Left renal cortex interstitium (tissue), 4 donors: ENCODE measurements around the gene BCL11B. TPM values are rescaled to one million over a fixed set of nuclear protein-coding genes. Genes with fewer than 3 reads are reported as not detected.
"Not testable (repeated sequence)": the region's sequence is repeated elsewhere in the genome, so short reads cannot be mapped to it uniquely, and the experiment has no call there.

Experiments
- DNase-seq, 4 donors: peaks; one replicate each; pipeline ENCODE4 v3.0.0-alpha.2; 2013; ENCODE audit warnings: low read depth in 4 of 4, low spot score in 2 of 4, missing footprints in 1 of 4
- polyA plus RNA-seq, 4 donors: library from polyadenylated mRNA; unstranded; fragments of 120-200 nt; gene quantifications; one replicate each; pipeline ENCODE4 v1.2.1, GENCODE V29; 2013; ENCODE audit not compliant: insufficient read length in 4 of 4

Gene BCL11B
- polyA plus RNA-seq, 4 donors: 1.7 to 2.9 (median 2.4) TPM

DNA sequence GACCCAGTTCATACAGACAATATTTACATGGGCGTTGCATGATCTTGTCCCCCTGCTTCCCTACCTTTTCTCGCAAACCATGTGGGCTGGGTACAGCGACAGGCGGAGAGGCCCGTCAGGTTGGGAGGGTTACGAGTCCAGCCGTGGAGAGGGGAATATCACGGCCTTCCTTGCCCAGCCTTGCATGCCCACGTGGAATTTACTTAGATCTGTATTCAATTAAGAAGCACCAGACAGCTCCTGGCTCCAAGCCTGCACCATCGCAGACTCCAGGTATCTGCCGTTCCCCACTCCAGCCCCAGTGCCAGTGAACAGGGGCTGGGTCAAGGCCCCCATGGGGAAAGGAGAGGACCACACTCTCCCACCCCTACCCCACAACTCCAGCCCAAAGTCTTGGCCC is 29.8 kb downstream of the BCL11B start:
- DNase-seq: no peak

DNA sequence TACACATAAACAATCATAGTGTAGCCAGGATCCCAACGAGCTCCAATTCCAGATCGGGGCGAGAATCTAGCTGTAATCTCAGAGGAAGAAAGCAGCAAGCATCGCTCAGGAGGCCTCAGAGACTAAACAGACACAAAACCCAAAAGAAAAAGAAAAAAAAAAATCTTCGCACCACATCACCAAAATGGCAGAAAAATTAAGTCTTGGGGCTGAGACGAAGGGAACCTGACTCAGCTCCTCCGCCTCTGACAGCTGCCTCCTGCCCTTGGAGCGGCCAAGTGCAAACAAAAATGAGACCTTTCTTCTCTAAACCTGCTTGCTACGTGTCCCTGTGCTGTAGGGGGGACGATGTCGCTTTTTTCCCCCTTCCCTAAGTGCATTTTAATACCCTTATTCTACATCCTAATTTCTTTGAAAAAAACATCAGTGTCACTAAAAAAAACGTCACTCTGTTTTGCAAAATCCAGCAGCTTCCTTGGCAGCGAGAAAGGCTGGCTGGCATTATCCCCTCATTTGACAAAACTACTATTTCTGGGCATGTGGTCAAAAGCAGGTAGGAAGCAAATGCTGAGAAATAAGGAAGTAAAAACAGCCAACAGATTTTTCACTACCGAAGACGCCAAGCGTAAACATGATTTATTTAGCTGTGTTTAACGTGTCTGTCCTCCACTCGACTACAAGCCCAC is 30.5 kb downstream of the BCL11B start:
- DNase-seq: no peak

DNA sequence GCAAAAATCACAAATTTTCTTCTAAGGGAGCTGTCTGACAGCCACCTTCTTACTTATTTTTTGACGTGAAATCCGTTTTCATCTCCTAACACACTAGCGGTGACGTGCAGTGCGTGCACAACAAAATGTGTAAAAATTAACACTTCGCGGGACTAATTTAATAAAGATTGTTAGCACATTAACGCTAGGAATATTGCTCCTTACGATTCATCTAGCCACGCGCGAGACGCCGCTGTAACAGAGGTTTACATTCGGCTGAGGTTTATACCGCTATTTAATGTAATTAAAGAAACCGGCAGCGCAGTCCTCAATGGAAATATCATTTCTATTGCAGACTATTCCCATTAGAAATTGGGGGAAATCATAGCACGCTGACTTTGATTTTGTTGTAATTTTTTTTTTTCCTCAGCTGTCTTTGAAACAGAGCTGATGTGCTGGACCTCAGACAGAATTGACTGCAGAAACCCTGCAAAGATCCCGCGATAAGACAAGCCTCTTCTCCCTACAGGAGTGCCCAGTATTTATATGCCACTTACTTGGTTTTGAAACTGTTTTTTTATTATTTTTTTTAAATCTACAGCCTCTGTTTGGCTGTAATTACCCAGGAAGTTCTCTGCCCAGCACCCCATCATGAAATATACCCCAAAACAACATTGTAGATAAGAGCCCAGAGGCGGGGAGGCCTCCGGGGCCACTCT is 31.2 kb downstream of the BCL11B start:
- DNase-seq: no peak

DNA sequence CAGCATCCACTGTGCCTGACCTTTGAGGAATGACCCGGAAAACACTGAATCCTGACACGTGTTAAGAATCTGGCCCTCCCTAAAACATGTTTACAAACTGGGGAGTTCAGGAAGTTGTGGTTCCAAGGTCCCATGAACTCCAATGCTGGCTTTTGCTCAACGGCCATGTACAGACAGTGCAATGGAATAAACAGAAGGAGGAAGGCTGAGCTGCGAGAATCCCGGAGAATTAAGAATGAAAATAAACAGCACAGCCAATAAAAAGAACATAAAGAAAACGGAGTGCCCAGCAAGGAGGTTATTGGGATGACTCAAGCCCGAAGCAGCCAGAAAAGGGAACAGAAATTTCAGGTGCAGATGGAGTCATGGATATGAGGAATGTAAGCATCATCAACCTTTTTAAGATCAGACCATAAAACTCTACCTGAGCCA is 32.3 kb downstream of the BCL11B start:
- no peak for DNase-seq

DNA sequence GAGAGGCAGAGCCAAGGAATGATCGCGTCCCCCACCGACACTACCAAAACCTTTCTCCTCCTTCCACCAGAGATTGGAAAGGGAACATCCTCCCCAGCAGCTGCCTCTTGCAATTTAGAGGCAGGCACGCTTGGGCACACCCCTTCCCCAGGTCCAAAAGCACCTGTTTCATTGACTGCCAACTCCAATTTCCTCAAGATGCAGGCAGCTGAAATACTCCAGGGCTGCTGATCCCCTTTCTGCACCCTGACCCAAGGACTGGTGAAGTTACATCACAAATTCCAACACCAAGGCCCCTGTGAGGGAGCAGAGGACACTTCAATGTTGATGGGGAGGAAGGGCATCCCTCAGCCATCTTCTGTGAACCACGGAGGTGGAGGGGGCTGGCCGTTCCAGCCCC is 33.8 kb downstream of the BCL11B start:
- DNase-seq: no peak

DNA sequence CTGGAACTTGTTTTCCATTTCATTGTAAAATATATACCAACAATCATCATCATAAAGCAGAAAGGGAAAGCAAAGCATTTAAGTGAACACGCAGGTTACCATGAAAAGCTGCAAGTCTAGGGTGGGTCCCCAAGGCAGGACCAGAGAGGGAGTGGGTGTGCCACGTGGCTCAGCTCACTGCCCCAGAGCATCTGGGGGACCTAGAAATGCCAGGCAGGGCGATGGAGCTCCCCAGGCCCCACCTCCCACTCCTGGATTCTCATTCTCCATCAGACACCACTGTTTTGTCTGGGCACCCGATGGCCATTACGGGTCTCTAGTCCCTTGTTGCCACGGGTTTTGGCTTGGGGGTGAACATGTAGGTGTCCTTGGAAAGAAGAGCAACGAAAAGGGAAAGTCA is 34.7 kb downstream of the BCL11B start:
- DNase-seq: no peak

DNA sequence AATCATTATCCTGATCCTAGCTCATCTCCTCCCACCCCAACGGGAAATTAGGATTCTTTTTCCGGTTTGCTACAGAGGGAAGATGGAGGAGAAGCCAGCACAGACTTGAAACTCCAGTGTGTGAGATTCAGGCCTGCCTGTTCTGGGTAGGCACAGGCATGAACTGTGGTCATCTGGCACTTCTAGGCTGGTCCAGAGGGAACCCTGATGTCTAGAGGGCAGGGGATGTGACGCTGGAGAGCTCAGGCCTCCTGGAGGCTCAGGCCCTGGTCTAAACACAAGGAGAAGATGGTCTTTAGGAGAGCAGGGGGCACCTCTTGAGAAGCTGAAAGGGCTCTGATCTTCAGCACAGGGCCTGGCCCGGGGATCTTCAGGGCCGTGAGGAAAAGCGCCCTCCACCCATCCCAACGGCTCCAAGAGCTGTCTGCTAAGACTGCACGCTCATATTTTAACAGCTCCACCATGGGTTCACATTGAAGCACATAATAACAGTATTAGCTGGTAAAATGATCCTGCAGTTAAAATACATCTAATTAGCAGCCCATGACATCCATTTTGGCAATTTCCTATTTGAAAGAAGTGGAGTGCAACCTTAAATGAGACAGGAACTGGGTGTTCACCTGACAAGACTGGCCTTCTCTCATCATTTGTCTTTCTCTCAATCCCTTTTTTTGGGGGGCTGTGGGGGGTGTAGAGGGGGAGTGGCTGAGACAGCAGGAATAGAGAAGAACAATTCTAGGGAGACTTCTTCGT is 35.4 kb downstream of the BCL11B start:
- DNase-seq: no peak

DNA sequence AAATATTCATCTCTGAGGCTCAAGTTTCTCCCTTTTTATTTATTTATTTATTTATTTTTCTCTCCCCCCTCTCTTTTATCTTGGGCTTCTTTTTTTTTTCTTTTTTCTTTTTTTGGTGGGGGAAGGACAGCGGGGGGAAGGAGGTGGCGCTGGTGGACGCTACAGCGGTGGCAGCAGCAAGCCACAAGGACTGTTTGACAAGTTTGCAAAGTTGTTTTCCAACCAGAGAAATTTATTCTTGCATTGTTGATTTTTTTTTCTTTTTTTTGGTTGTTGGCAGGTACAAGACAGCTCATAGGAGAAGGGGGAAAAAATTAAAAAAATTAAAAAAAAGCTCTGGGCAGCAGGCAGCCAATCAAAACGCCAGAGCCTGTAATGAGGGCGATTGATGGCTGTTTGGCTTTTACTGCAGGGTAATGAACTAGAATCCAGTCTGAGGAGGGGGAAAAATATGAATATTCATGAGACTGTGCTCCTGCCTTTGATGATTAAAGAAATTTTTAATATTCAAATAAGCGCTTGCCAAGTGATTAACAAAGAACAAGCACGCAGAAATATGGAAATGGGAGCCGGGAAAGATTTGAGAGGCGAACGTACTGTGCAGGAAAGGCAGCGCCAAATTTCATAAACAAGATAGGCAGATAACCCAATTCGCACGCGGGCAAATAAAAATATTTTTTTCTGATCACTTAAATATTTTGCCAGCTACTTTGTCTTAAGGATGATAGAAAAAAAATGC is 36.2 kb downstream of the BCL11B start:
- no peak for DNase-seq

DNA sequence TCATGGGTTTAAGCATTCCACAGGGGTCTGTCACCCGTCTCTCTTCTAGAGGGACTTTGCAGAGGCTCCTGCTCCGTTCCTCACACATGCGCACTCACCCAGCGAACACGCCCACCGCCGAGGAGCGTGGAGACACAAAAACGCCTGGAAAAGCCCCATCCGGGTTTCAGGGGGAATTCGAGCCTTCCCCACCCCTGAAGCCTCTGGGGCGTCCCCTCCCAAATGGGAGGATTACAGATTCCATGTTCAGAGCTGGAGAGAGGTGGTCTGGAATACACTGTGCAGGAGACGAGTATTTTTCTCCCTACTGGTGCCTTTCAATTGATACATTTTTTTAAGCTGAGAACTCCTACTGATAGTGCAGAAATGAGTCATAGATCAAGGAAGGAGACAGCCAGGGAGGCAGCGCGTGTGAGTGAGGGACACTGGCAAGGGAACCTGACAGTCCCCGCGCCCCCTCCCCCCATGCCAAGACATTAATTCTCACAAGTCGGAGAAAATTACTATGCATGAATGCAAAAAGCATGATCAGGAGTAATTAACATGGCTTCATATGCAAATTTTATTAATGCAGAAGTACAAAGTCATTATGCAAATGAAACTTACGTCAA is 36.9 kb downstream of the BCL11B start:
- DNase-seq: no peak

DNA sequence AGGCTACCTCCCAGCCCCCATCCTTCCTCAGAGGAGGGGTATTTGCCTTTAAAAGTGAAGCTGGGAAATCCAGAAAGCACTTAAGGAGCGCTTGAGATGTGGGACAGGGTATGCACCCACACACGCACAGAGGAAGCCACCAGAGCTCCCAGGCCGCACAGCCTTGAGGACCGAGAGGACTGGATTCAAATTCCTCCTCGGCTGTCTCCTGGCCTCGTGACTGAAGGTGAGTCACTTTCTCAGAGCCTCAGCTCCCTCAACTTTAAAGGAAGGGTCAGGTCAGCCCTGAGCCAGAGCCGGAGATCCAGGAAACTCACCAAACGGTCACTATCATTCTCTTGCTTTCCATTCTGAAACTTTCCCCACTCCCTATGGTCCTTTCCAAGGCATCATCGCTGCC is 37.6 kb downstream of the BCL11B start:
- no peak for DNase-seq

DNA sequence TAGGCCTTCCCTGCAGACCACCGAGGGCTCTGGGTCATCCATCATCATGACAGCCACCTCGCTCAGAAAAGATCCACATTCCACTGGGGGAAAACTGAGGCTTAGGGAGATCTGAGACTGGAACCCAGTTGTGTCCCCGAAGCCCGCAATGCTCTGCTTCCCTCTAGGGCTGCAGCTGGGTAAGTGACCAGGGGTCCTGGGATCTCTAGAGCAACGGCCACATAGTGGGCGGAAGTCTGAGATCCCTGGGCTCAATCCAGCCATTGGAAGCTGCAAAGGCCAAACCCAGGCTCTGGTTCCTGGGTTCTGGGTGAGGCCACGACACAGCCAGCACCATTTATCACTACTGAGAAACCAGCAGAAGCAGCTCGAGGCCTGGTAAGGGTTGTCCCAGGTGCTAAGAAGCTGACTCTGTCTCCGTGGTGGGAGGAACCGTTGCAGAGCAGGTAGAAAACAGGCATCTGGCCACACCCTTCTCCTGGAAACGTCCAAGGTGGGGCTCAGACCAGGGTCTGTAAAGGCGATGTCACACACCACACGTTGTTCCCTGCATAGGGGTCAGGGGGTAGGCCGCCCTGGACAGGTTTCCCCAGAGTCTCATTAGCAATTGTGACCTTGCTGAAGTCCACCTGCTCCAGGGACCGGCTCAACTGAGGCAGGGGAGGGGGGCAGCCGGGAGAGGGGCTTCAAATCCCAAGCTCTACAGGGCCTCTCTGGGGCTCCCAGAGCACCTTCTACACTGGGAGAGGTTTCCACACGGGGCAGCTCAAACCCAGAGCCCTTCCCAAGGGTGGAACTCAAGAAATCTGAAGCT is 38.6 kb downstream of the BCL11B start:
- DNase-seq: no peak

DNA sequence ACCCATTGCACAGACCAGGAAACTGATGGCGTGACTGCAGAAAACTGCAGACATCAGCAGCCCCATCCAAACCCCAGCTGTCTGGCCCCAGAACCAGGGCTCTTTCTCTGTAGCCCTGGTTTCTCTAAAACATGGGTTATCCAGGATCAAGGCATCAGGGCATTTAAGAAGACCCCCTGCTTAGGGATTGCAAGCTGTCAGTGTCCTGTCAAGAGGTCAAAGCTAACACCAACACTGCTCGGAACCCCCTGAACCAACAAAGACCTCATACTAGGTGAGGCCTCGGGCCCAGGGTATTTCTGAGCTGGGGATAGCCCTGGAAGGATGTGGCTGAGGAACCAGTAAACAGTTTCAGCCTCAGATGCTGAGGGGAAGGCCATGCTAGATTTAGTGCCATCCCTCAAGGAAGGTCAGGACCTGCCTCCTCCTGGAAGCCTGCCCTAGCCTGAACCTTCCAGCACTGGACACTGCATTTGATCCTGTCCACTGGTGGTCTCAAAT is 39.2 kb downstream of the BCL11B start:
- DNase-seq: no peak

DNA sequence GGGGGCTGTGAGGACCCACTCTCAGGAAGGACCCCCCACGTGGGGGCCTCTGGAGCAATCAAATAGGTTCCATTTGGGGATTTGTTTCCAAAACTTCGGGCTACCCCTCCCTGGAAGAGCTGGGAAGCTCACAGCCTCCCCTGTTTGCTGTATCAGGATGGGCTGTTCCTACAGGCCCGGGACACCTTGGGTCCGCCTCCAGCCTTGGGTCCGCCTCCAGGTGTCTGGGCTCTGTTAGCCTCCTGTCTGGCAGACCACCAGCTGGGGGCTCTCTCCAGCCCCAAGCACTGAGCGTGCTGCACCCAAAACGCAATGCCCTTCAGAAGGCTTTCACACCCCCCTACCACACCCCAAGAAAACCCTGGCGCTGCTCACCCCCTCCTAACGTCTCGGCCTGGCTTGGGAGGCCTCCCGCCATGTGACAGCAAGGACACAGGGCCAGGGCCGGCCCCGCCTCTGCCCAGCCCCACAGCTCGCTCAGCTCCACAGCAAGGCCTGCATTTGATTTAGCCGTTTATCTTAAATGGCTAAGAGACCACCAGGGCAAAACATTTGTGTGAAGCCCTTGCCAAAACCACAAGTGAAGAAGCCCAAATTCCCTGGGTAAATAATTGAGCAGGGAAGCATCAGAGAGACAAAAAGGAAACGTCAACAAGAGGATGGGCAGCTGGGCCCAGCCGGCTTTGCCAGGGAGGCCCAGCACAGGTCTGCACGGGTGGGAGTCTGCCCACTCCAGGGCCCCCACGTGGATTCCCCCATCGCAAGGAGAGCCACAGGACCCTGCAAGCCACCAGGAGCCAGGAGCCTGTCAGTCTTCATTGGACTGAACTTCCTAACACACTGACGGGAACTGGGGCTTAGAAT is 39.9 kb downstream of the BCL11B start:
- no peak for DNase-seq

DNA sequence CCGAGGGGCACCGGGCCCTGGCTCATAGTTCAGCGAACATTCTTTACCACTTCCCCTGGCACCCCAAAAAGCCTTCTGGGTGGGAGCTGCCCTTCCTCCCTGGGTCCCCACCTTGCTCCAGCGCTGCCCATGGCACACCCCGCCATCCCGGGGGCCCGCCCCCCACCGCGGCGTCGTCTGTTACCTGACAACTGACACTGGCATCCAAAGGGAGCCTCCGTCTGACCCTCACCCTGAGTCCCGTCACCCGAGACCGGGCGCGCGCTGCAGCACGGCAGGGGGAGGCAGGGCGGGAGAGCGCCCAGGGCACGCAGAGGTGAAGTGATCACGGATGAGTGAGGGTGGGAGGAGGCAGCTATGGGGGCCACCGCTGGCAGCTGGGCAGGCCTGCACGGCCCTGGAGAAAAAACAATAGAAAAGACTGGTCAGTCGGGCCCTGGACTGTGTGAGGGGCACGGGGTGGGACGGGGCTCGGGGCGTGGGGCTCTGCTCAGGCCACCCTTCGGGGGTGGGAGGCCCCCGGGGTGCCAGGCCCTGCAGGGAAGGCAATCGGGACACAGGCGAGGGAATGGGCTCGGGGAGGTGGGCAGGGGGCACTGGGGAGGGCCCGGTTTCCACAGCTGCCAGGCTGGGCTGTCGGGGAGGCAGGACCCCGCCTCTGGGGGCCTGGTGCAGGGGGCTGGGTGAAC is 40.7 kb downstream of the BCL11B start:
- DNase-seq: no peak

DNA sequence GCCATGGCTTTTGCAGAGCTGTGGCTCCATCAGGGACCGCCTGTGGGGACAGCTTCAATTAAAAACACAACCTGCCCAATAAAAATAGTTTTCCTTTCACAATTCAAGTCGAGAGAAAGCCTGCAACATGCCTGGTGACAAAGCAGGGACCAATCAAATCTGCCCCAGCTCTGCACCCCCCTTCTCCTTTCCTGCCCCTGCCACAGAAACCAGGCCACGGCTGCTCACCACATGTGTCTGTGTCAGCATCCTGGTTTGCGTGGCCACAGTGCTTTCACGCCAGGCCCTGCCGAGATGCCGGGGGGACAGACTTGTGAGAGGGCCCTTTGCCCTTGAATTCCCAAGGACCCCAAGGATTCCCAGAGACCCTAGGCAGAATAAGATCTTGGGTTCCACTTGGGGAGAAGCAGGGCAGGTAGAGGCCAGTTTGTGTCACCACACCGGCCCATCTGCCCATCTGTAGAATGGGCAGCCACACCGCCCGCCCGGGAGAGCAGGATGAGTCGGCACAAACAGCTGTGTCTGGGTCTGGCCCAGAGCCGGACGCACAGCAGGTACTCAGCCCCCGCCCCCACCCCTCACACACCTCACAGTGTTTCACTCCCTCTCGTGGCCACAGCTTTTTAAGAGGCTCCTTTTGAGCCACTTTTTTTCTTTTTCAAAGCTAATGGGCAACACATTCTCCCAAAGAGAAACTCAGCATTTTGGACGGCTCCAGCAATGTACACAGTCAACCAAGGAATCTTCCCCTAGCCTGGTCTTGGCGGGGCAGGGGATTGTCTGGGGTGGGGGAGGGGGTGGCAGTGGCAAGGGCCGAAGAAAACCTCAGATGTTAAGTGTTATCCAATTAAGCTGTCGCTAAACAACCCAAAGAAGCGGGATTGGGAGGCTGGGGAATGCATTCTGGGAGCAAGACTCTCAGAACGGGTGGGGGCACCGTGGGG is 41.5 kb downstream of the BCL11B start:
- no peak for DNase-seq

DNA sequence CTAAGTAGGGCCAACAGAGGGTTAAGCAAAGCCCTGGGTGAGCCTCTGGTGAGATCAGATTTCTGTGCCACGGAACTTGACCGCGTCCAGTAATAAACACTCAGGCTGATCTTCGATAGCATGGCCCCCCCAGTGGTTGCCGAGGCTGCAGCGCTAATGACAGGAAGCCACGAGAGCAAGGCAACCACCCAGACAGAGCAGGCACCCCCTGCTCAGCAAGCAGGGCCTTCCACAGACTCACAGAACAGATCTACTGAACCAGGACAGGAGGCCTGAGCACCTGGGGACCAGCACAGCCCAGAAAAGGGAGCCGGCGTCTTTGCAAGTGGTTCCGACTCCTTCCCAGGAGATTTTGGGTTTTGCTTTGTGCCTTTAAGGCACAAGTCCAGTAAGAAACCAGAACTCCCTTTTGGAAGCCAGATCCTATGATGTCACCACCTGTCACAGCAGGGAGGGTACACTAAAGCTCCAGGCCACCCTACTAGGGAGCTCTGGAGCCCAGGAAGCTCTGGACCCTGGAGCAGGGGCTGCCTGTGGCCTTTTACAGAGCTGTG is 42.3 kb downstream of the BCL11B start:
- no peak for DNase-seq

DNA sequence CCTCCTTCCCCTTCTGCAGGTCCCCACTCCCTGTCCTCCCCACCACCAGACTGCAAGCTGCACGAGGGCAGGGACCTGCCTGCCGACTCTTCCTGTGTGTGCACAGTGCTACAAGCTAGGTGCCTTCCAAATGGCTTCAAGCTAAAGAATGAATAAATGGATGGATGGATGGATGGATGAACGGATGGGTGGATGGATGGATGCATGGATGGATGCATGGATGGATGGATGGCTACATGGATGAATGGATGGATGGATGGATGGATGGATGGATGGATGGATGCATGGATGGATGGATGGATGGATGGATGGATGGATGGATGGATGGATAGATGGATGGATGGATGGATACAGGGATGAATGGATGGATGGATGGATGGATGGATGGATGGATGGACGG is 43.2 kb downstream of the BCL11B start:
- DNase-seq: not testable (repeated sequence)
